Neural progenitor cell (in vitro differentiated cells): Measurements from ENCODE around the gene AIM2.

Experiments used
- EZH2phosphoT487 ChIP-seq: fragments of 200-600 bp; sonication (generic); IDR thresholded peaks from 2 replicates; pipeline ENCODE4 v1.6.1; 2017; ENCODE audit warnings: antibody characterized with exemption
- TF ChIP-seq, protein P1 (sequence below): fragments of 200-600 bp; sonication (generic); IDR thresholded peaks from 2 replicates; pipeline ENCODE4 v1.5.1; 2017; ENCODE audit warnings: antibody characterized with exemption, mild to moderate bottlenecking

DNA sequence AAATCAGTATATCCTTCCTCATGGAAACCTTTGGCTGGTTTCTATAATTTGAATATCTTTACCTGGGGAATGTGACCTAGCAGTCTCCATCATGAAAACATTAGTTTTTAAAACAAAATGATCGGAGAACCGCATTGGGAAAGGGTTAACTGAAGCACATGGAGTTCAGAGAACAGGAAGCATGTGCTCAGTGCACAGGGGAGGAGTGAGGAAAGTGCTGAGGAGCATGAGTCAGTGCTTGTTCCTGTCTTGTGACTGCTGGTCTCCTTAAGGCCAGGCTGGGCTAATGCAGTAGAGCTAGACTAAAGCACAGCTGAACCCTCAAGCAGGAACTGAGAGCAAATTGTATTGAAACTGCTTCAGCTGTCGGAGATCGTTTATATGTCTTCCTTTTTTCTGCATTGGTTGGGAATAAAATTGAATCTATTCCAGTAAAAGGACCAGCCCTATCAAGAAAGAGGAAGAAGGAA, 61.1 kb downstream of the AIM2 start:
- TF ChIP-seq, protein P1, sequence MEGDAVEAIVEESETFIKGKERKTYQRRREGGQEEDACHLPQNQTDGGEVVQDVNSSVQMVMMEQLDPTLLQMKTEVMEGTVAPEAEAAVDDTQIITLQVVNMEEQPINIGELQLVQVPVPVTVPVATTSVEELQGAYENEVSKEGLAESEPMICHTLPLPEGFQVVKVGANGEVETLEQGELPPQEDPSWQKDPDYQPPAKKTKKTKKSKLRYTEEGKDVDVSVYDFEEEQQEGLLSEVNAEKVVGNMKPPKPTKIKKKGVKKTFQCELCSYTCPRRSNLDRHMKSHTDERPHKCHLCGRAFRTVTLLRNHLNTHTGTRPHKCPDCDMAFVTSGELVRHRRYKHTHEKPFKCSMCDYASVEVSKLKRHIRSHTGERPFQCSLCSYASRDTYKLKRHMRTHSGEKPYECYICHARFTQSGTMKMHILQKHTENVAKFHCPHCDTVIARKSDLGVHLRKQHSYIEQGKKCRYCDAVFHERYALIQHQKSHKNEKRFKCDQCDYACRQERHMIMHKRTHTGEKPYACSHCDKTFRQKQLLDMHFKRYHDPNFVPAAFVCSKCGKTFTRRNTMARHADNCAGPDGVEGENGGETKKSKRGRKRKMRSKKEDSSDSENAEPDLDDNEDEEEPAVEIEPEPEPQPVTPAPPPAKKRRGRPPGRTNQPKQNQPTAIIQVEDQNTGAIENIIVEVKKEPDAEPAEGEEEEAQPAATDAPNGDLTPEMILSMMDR: no peak
- TF ChIP-seq EZH2phosphoT487: no peak
